CD4-positive, alpha-beta memory T cell (primary cell): Measurements from ENCODE around the gene DNTTIP2. TPM values are rescaled to one million over a fixed set of nuclear protein-coding genes. Genes with fewer than 3 reads are reported as not detected.
A peak's percentile ranks its signal among the peaks of the same experiment; 100 is the strongest.
"Not testable (repeated sequence)": the region's sequence is repeated elsewhere in the genome, so short reads cannot be mapped to it uniquely, and the experiment has no call there.

Source experiments
- CTCF ChIA-PET: fragments of 350-600 bp; sonication (Branson Sonifier 250); formaldehyde crosslinking; loops from one replicate; lab custom pipeline; 2021; ENCODE audit warnings: inconsistent platforms; ENCODE audit not compliant: partially characterized antibody; lab: Charles Lee
- POLR2A ChIA-PET: fragments of 350-600 bp; sonication (Branson Sonifier 250); formaldehyde crosslinking; loops from one replicate; lab custom pipeline; 2021; ENCODE audit not compliant: partially characterized antibody; lab: Charles Lee
- DNase-seq, 5 donors: peaks; one replicate each; pipeline versions ENCODE4 v3.0.0 to v3.0.0-alpha.2; 2020 to 2022; ENCODE audit warnings: mixed read lengths in 1 of 5
- H3K27ac ChIP-seq: one replicate; pipeline ENCODE4 v1.7.0; 2013; ENCODE audit warnings: low read depth, low read length
- H3K27me3 ChIP-seq: 2 replicates; pipeline ENCODE4 v1.7.0; 2013; ENCODE audit warnings: mild to moderate bottlenecking, low read length, moderate library complexity; ENCODE audit not compliant: insufficient read depth
- H3K36me3 ChIP-seq: 2 replicates; pipeline ENCODE4 v1.7.0; 2013; ENCODE audit warnings: mild to moderate bottlenecking, low read length, moderate library complexity; ENCODE audit not compliant: insufficient read depth
- H3K4me1 ChIP-seq: 2 replicates; pipeline ENCODE4 v1.7.0; 2013; ENCODE audit warnings: mild to moderate bottlenecking, low read length, moderate library complexity; ENCODE audit not compliant: insufficient read depth
- H3K4me3 ChIP-seq, 2 donors: one replicate each; pipeline ENCODE4 v1.7.0; 2013; ENCODE audit warnings: low read length in 2 of 2, mild to moderate bottlenecking in 1 of 2
- H3K9me3 ChIP-seq, 2 donors: one replicate each; pipeline ENCODE4 v1.7.0; 2013; ENCODE audit warnings: low read length in 2 of 2, control low read depth in 1 of 2; ENCODE audit not compliant: control insufficient read depth in 1 of 2
- H3K27ac Mint-ChIP-seq, 7 donors: one replicate each; pipeline ENCODE4 v1.8.0; 2020 to 2021; ENCODE audit warnings: mixed read lengths in 7 of 7, mild to moderate bottlenecking in 6 of 7, inconsistent platforms in 3 of 7, moderate library complexity in 3 of 7
- H3K27me3 Mint-ChIP-seq, 2 donors: one replicate each; pipeline ENCODE4 v1.8.0; 2020 to 2021; ENCODE audit warnings: mixed read lengths in 2 of 2
- H3K36me3 Mint-ChIP-seq, 2 donors: one replicate each; pipeline ENCODE4 v1.8.0; 2020 to 2021; ENCODE audit warnings: mixed read lengths in 2 of 2, inconsistent platforms in 1 of 2, mild to moderate bottlenecking in 1 of 2
- H3K4me1 Mint-ChIP-seq, 4 donors: one replicate each; pipeline ENCODE4 v1.8.0; 2020 to 2021; ENCODE audit warnings: mixed read lengths in 4 of 4, mild to moderate bottlenecking in 1 of 4
- H3K4me3 Mint-ChIP-seq, 8 donors: one replicate each; pipeline ENCODE4 v1.8.0; 2020 to 2021; ENCODE audit warnings: mixed read lengths in 8 of 8, mild to moderate bottlenecking in 7 of 8, moderate library complexity in 6 of 8, inconsistent platforms in 3 of 8
- H3K9me3 Mint-ChIP-seq, 8 donors: one replicate each; pipeline ENCODE4 v1.8.0; 2020 to 2021; ENCODE audit warnings: mixed read lengths in 8 of 8, mild to moderate bottlenecking in 5 of 8, inconsistent platforms in 3 of 8, moderate library complexity in 1 of 8
- intact Hi-C: fragments of 100-400 bp; cut with micrococcal nuclease; formaldehyde crosslinking; loops from one replicate; pipeline ENCODE4 v1.15.1; 2023
- polyA plus RNA-seq, 2 donors: library from polyadenylated mRNA; unstranded; fragments of 300-500 nt; fragmentation: Illumina TruSeq; gene quantifications; one replicate each; pipeline ENCODE4 v1.2.3, GENCODE V29; 2021
- total RNA-seq, 2 experiments: library from RNA; stranded (reverse); gene quantifications; one replicate each; pipeline ENCODE4 v1.2.3, GENCODE V29; 2021

DNTTIP2 gene, protein sequence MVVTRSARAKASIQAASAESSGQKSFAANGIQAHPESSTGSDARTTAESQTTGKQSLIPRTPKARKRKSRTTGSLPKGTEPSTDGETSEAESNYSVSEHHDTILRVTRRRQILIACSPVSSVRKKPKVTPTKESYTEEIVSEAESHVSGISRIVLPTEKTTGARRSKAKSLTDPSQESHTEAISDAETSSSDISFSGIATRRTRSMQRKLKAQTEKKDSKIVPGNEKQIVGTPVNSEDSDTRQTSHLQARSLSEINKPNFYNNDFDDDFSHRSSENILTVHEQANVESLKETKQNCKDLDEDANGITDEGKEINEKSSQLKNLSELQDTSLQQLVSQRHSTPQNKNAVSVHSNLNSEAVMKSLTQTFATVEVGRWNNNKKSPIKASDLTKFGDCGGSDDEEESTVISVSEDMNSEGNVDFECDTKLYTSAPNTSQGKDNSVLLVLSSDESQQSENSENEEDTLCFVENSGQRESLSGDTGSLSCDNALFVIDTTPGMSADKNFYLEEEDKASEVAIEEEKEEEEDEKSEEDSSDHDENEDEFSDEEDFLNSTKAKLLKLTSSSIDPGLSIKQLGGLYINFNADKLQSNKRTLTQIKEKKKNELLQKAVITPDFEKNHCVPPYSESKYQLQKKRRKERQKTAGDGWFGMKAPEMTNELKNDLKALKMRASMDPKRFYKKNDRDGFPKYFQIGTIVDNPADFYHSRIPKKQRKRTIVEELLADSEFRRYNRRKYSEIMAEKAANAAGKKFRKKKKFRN
- total RNA-seq: 10 to 100 TPM; 71.4 to 75.4 TPM
- polyA plus RNA-seq: 10 to 100 TPM; 52.5 to 86.5 TPM

DNA sequence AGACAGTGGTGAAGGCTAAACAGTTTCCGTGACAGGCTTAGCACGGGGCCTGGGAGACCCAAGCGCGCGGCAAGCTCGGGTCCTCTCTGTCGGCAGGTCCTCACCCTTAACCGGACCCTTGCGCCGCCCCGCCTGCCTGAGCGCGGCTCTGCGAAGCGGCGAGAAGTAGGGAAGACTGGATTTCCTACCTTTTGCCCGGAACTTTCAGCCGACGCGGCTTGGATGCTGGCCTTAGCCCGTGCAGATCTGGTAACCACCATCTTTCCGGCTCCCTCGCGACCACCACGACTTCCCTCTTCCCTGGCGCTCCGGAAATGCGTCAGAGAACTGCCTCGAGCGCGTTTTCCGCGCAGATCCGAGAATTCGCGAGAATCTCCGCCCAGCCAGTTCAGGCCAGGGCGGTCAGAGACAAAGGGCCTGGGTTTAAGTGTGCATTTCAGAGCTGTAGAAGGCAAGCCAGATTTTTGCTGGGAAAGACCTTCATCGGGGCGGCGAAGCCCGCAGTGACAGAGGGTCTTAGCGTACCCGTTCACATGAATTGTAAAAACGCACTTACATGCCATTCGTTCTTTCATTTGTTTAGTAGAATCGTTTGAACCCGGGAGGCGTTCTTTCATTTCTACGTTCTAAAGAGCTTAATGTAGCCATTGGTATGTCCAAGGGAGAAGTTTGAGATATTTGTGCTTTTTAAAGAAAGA lies at the start of gene DNTTIP2:
DNTTIP2 (minus strand) TSS at position 318 of the 698 bp plus-strand sequence; CDS start at position 260, 58 bp downstream.
- Histone ChIP-seq H3K27ac (peak within 1 kb of the TSS; percentile 92), H3K4me3 (peak within 1 kb of the TSS; percentile 88 to 96), H3K9me3 (no peaks in the 10 kb centered on the region), H3K27me3 (no peaks in the 10 kb centered on the region), H3K4me1 (peaks cover 38% of the 10 kb centered on the region), H3K36me3 (peaks cover 35% of the 10 kb centered on the region)
- Mint-ChIP-seq H3K4me3 (peak within 1 kb of the TSS; percentile 92 to 100 (median 98)), H3K27ac (peak within 1 kb of the TSS; percentile 97 to 100 (median 99)), H3K36me3 (peaks cover 33 to 47% of the 10 kb centered on the region in 2 donors), H3K9me3 (peaks cover 0 to 3% (median 0%) of the 10 kb centered on the region in 8 donors), H3K27me3 (no peaks in the 10 kb centered on the region), H3K4me1 (peaks cover 29 to 54% (median 41%) of the 10 kb centered on the region in 4 donors)
- peak; percentile 86 to 89 (median 88) for DNase-seq
- ChIA-PET POLR2A (interaction anchor here (0.8 to 6.4 kb wide), 14 partner anchors 9 to 1047 kb away, joined by 3 to 78 read pairs (median 6); partner anchors contain the start of genes ABCD3, DR1, GCLM and MTF2), CTCF (interaction anchor here (1.0 to 2.9 kb wide), 7 partner anchors 9 to 250 kb away, joined by 3 to 31 read pairs (median 4); partner anchors contain the start of gene GCLM)
- intact Hi-C loops: loop anchor here (1.0 kb wide), 2 partner anchors 30 to 32 kb away; partner anchors contain the start of gene GCLM

DNA sequence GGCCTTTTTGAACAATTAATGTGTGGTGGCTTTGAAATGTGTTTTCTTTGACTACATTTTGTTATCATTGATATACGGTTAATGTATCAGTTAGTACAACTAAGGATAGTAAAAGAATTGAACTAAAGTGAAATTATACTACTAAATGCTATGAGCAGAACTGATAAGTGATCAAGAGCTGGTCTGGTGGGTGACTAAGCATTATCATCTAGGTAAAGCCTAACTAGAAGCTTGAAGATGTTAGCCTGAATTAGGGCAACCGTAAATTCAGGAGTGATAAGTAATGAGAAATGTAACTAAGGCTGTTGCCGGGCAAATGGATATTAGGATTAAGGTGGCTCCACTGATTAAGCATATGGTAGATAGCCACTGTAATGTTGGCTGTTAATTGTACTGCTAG lies 46.2 kb upstream of the DNTTIP2 start:
- Mint-ChIP-seq H3K36me3 (peaks cover 2 to 13% of the 10 kb centered on the region in 2 donors), H3K27ac (no peak overlapping the region), H3K4me1 (no peaks in the 10 kb centered on the region), H3K27me3 (peaks cover 3 to 6% of the 10 kb centered on the region in 2 donors), H3K4me3 (no peak overlapping the region), H3K9me3 (peaks cover 2 to 49% (median 35%) of the 10 kb centered on the region in 8 donors)
- Histone ChIP-seq H3K27ac (no peak overlapping the region), H3K4me3 (no peak overlapping the region), H3K27me3 (no peaks in the 10 kb centered on the region), H3K4me1 (no peaks in the 10 kb centered on the region), H3K36me3 (no peaks in the 10 kb centered on the region), H3K9me3 (no peaks in the 10 kb centered on the region)
- DNase-seq: no peak
- POLR2A ChIA-PET: no interaction called here
- CTCF ChIA-PET: no interaction called here
- intact Hi-C loops: no loop called here

DNA sequence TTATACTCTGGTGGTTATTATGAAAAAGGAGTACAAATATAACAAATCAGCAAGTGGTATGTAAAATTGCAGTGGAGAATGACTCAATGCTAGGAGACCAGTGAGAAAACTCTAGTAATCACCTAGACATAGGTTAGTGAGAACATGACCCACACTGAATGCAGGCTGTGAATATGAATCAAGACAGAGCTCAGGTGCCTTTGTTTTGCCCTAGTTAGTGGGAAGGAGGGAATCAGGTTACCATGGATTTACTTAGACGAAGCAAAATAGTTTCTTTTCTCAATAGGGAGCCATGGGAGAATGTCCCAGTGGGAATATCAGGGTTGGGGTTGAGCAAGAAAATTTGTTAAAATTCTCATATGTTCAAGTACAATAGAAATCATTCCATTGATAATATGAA lies 40.8 kb upstream of the DNTTIP2 start:
- Histone ChIP-seq H3K4me1 (no peaks in the 10 kb centered on the region), H3K36me3 (no peaks in the 10 kb centered on the region), H3K4me3 (no peak overlapping the region), H3K27me3 (no peaks in the 10 kb centered on the region), H3K9me3 (no peaks in the 10 kb centered on the region), H3K27ac (no peak overlapping the region)
- Mint-ChIP-seq H3K27me3 (peaks cover 3% of the 10 kb centered on the region in 2 donors), H3K4me1 (no peaks in the 10 kb centered on the region), H3K27ac (no peak overlapping the region), H3K9me3 (peaks cover 0 to 5% (median 0%) of the 10 kb centered on the region in 8 donors), H3K4me3 (no peak overlapping the region), H3K36me3 (peaks cover 0 to 12% of the 10 kb centered on the region in 2 donors)
- CTCF ChIA-PET: no interaction called here
- POLR2A ChIA-PET: no interaction called here
- intact Hi-C loops: no loop called here
- DNase-seq: no peak

DNA sequence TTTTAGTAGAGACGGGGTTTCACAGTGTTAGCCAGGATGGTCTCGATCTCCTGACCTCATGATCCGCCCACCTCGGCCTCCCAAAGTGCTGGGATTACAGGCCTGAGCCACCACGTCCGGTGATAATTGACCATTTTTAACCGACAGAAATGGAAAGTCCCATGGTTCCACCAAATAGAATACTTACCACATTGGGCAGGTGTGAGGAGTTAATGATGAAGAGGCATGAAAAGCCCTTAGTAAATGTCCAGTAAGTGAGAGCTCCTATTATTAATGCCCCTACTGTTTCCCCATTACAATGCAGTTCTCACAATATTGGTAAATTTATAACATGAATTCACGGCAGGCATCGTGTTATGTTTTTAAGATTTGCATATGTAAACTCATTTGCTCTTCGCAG lies 38.3 kb upstream of the DNTTIP2 start:
- Mint-ChIP-seq H3K36me3 (peaks cover 0 to 8% of the 10 kb centered on the region in 2 donors), H3K9me3 (peaks cover 0 to 3% (median 0%) of the 10 kb centered on the region in 8 donors), H3K4me1 (peaks cover 0 to 2% (median 0%) of the 10 kb centered on the region in 4 donors), H3K27me3 (peaks cover 0 to 2% of the 10 kb centered on the region in 2 donors), H3K27ac (no peak overlapping the region), H3K4me3 (no peak overlapping the region)
- Histone ChIP-seq H3K9me3 (no peaks in the 10 kb centered on the region), H3K27ac (no peak overlapping the region), H3K4me1 (no peaks in the 10 kb centered on the region), H3K36me3 (no peaks in the 10 kb centered on the region), H3K4me3 (no peak overlapping the region), H3K27me3 (no peaks in the 10 kb centered on the region)
- CTCF ChIA-PET: no interaction called here
- POLR2A ChIA-PET: no interaction called here
- DNase-seq: no peak
- intact Hi-C loops: no loop called here

DNA sequence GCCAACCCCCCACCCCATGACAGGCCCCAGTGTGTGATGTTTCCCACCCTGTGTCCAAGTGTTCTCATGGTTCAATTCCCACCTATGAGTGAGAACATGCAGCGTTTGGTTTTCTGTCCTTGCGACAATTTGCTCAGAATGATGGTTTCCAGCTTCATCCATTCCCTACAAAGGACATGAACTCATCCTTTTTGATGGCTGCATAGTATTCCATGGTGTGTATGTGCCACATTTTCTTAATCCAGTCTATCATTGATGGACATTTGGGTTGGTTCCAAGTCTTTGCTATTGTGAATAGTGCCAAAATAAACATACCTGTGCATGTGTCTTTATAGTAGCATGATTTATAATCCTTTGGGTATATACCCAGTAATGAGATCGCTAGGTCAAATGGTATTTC lies 31.9 kb upstream of the DNTTIP2 start:
- H3K27me3 Mint-ChIP-seq, intact Hi-C loops, H3K36me3 Mint-ChIP-seq, H3K9me3 ChIP-seq, H3K27ac ChIP-seq, H3K4me3 ChIP-seq, H3K27me3 ChIP-seq, H3K36me3 ChIP-seq, H3K9me3 Mint-ChIP-seq: not testable (repeated sequence)
- peak in 1 of 5 donors; percentile 32 for DNase-seq
- CTCF ChIA-PET: interaction anchor here (1.0 to 2.6 kb wide), 9 partner anchors 11 to 281 kb away, joined by 3 to 31 read pairs (median 6); partner anchors contain the start of gene DNTTIP2
- peak overlapping the region in 1 of 8 donors; percentile 39 for H3K4me3 Mint-ChIP-seq
- peak overlapping the region in 2 of 7 donors; percentile 15 to 48 for H3K27ac Mint-ChIP-seq
- peaks cover 27% of the 10 kb centered on the region for H3K4me1 ChIP-seq
- POLR2A ChIA-PET: interaction anchor here (1.9 to 3.9 kb wide), 3 partner anchors 31 to 281 kb away, joined by 4 to 78 read pairs (median 61); partner anchors contain the start of gene DNTTIP2
- peaks cover 22 to 31% (median 26%) of the 10 kb centered on the region in 4 donors for H3K4me1 Mint-ChIP-seq

DNA sequence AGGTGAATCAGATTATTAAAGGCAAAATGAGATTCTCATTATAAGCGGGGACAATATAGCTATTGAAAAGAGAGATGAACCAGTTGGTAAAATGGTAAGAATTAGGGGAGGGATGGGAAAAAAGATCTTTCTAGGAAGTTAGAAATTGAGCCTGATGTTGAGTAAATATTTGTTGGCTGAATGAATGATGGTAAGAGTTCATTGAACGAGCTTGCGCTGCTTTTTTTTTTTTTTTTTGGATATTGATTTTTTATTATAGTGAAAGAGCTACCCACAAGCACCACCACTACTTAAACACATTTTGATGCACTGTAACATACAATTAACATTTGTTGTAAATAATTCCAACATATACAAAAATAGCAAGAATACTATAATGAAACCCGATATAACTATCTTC lies 31.3 kb upstream of the DNTTIP2 start:
- Histone ChIP-seq H3K4me1 (peaks cover 28% of the 10 kb centered on the region), H3K4me3 (peak overlapping the region in 1 of 2 donors; percentile 67), H3K36me3 (no peaks in the 10 kb centered on the region), H3K27me3 (no peaks in the 10 kb centered on the region), H3K9me3 (no peaks in the 10 kb centered on the region), H3K27ac (peak overlapping the region; percentile 44)
- H3K36me3 Mint-ChIP-seq: peaks cover 0 to 4% of the 10 kb centered on the region in 2 donors
- ChIA-PET POLR2A (interaction anchor here (0.5 to 3.9 kb wide), 6 partner anchors 26 to 1324 kb away, joined by 3 to 78 read pairs (median 4); partner anchors contain the start of genes DNTTIP2 and RWDD3), CTCF (interaction anchor here (0.7 to 2.6 kb wide), 21 partner anchors 10 to 1037 kb away, joined by 3 to 31 read pairs (median 3); partner anchors contain the start of gene DNTTIP2)
- H3K27ac Mint-ChIP-seq: peak overlapping the region; percentile 75 to 94 (median 90)
- no peaks in the 10 kb centered on the region for H3K9me3 Mint-ChIP-seq
- peak overlapping the region; percentile 81 to 93 (median 85) for H3K4me3 Mint-ChIP-seq
- H3K27me3 Mint-ChIP-seq: peaks cover 0 to 2% of the 10 kb centered on the region in 2 donors
- peaks cover 25 to 34% (median 28%) of the 10 kb centered on the region in 4 donors for H3K4me1 Mint-ChIP-seq
- intact Hi-C loops: no loop called here
- DNase-seq: no peak
